NCI-H2029 (cell line): Measurements from ENCODE around the gene CDC42EP5.

Experiments used
- DNase-seq: peaks from one replicate; lab custom pipeline; 2025; lab: John Stamatoyannopoulos, UW

Gene CDC42EP5

GRCh38 chr19:54428323-54429175 lies 44.5 kb downstream of the CDC42EP5 start:
- DNase-seq = no peak

DNA sequence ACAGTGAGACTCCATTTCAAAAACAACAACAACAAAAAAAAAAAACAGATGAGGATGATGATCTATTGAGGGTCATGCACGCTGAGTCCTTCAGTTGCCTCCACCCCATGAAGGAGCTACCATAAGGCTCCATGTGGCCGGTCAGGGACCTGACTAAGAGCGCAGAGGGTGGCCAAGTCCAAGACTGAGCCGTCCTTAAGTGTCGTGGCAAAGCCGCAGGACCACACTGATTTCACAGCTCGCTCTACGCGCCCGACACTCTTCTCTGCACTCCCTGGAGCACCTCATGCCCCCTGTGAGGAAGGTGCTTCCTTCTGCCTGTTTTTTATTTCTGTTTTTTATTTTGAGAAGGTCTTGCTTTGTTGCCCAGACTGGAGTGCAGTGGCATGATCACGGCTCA lies 45.5 kb downstream of the CDC42EP5 start:
- DNase-seq = no peak

GRCh38 chr19:54426291-54426931 lies 46.7 kb downstream of the CDC42EP5 start:
- no peak for DNase-seq

DNA sequence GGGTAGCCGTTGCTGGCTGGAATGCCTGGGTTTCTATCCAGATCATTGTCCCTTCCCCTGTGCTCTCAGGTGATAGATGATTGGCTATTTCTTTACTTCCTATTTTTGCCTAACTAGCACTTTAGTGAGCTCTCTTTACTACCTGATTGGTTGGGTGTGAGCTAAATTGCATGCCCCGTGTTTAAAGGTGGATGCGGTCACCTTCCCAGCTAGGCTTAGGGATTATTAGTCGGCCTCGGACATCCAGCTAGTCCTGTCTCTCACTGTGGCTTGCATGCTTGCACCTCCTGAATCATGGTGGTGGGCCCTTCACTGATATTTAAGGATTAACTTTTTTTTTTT lies 47.7 kb downstream of the CDC42EP5 start:
- no peak for DNase-seq

DNA sequence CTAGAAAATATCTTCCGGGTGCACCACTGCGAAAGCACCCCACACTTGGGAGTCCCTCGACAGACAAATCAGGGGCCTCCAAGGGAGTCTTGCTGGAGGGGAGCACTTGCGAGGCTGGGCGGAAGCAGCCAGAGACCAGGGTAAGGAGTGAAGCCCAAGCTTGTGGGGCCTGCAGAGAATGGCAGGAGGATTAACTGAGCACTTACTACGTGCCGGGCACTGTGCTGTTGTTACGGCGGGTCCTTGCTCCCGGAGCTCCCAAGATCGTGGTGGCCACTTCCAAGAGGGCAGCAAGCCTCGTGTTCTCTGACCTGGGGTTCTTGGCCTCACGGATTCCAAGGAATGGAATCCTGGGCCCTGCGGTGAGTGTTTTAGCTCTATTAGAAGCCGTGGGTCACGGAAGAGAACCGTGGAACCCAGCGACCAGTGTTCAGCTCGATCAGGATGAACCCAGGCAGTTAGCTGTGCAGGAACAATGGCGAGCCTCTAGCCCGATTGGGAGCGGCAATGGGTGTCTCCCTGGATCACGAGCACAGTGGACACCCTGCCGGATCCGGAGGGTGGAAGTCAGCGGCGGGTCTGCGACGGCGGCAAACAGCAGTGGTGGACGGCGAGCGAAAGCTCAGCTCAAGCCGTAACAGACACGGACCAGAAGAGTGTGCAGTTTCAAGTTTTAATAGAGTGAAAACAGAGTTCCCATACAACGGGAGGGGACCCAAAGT lies 48.3 kb downstream of the CDC42EP5 start:
- no peak for DNase-seq

DNA sequence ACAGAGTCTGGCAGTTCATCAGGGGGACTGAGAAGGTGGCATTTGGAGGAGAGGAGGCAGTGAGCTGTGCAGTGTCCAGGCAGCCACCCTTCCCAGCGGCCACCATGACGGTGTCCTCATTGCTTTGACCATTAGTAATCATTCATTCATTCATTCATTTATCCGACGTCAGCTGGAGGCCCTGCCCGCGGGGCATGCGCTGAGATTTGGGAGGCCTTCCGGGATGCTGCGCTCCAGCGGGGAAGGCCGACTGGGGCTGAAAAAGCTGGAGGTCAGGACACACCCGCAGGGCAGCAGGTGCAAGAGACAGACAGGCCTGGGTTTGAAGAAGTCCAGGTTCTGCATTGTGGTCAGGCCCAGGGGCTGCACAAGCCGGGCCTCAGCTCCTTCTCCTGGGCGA lies 48.9 kb downstream of the CDC42EP5 start:
- no peak for DNase-seq

DNA sequence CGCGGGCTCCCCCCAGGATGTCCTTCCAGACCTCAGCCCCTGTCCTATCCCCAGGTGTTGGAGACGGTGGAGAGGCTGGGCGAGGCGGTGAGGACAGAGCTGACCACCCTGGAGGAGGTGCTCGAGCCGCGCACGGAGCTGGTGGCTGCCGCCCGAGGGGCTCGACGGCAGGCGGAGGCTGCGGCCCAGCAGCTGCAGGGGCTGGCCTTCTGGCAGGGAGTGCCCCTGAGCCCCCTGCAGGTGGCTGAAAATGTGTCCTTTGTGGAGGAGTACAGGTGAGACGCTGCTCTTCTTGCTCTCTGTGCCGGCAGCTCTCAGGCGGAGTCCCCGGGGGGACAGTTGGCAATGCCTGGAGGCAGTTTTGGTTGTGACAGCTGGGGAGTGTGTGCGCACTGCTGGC lies 51.0 kb downstream of the CDC42EP5 start:
- no peak for DNase-seq

GRCh38 chr19:54421521-54421920 lies 51.6 kb downstream of the CDC42EP5 start:
- DNase-seq = no peak

- no peak for DNase-seq
These were observed 52.0 kb downstream of the CDC42EP5 start for GRCh38 chr19:54421169-54421516.

GRCh38 chr19:54420383-54421168 lies 52.5 kb downstream of the CDC42EP5 start:
- no peak for DNase-seq

DNA sequence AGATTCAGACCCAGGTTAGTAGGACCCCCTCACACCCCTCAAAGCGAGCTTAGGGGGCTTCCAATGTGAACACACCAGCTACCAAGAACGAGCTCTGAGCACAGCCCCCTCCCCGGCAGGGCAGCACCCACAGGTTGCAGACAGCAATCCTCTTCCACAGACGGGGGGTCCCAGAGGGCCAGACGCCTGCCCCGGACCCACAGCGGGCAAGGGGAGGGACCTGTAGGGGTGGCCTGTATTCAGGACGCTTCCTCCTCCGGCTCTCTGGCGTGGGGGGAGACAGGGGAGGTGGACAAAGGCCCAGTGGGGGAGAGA lies 53.1 kb downstream of the CDC42EP5 start:
- no peak for DNase-seq

GRCh38 chr19:54418930-54419800 lies 53.9 kb downstream of the CDC42EP5 start:
- no peak for DNase-seq

- no peak for DNase-seq
These were observed 54.8 kb downstream of the CDC42EP5 start for GRCh38 chr19:54418030-54418929.

- no peak for DNase-seq
These were observed 56.2 kb downstream of the CDC42EP5 start for GRCh38 chr19:54416695-54417491.

DNA sequence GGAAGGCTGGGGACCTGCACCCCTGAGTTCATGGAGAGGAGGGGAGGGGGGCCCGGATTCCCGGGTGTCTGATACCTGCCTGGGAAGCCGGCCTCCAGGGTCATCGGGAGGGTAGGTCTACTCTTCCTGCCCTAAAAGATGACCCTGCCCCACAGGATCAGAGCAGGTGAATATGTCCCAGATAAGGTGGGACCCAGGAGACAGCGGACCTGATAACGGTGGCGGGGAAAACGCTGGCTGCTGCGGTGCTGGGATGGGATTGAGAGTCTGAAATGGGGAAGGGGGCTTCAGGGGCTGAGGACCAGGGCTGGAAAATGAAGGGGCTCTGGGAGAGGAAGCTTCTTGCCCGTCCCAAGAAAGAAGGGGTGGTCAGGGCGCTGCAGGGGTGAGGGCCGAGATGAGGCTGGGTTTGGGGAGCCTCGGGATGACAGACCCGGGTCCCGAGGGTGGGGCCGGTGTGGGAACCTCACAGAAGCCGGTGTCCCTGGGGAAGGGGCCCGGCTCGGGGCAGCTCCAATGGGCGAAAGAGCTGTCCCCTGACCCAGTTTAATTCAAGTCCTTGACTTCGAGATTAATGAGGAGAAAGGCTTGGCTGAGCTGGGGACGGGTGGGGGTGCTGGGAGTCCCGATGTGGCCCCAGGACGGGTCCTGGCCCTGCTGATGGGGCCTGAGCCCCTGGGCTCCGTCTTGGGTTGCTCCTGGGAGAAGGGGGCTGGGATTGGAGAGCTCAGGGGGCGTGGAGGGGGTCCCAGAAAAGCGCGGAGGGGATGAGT lies 57.0 kb downstream of the CDC42EP5 start:
- no peak for DNase-seq

DNA sequence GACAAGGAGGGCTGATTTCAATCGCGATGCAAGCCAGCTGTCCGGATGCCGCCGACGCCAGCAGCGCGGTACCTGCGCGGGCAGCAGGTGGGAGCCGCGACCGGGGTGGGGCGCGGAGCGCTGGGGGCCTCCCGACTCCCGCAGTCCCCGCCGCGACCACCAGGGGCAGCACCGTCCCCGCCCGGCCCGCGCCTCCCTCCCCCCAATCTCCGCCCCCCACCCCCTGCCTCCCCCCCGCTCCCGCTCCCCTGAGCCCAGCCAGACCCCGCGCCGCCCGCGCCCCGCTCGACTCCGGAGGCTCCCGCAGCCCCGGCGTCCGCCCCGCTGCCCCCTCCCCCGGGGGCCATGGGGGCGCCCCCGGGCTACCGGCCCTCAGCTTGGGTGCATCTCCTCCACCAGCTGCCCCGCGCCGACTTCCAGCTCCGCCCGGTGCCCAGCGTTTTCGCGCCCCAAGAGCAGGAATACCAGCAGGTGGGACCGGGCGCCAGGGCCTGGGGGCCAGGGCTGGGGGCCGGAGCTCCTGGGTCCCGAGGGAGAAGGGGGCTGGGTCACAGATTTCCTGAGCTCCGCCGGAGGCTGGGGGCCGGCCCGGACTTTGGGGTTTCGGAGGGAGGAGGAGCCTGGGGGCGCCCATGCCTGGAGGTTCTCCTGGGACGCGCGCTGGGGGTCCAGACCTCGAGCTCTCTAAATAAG lies 57.7 kb downstream of the CDC42EP5 start, which contains the start of gene TTYH1:
Gene TTYH1 (plus strand): TSS at position 257 of the 693 bp plus-strand sequence. CDS start 89 bp downstream, at position 346.
- DNase-seq = no peak
